Psoas muscle (tissue), 8 donors: ENCODE measurements around the gene LRG1. TPM values are rescaled to one million over a fixed set of nuclear protein-coding genes. Genes with fewer than 3 reads are reported as not detected.

Source experiments
- ATAC-seq, 4 donors: fragments of 200-7000 bp; cut with Tn5 transposase; one replicate each; pipeline ENCODE4 v1.9.1; 2020; ENCODE audit warnings: moderate library complexity in 3 of 4, mild to moderate bottlenecking in 2 of 4
- DNase-seq, 2 donors: peaks; one replicate each; pipeline ENCODE4 v3.0.0-alpha.2; 2020
- H3K27ac ChIP-seq: fragments of 200-600 bp; one replicate; pipeline ENCODE4 v1.8.0; 2022
- H3K27me3 ChIP-seq, 3 donors: fragments of 200-600 bp in 1 of 3; one replicate each; pipeline versions ENCODE4 v1.6.1 to v1.8.0; 2013 to 2022; ENCODE audit warnings: low read length in 2 of 3, mild to moderate bottlenecking in 2 of 3, moderate library complexity in 1 of 3; ENCODE audit not compliant: insufficient read depth in 3 of 3
- H3K36me3 ChIP-seq, 2 donors: fragments of 200-600 bp in 1 of 2; one replicate each; pipeline versions ENCODE4 v1.6.1 to v1.8.0; 2013 to 2022; ENCODE audit warnings: low read depth in 1 of 2, mild to moderate bottlenecking in 1 of 2, moderate library complexity in 1 of 2; ENCODE audit not compliant: insufficient read depth in 1 of 2
- H3K4me1 ChIP-seq: fragments of 200-600 bp; one replicate; pipeline ENCODE4 v1.8.0; 2022
- H3K4me3 ChIP-seq: fragments of 200-600 bp; one replicate; pipeline ENCODE4 v1.8.0; 2022; ENCODE audit warnings: mild to moderate bottlenecking
- H3K9me3 ChIP-seq: fragments of 200-600 bp; one replicate; pipeline ENCODE4 v1.8.0; 2022
- WGBS, 3 donors: extraction: QIAGEN DNeasy Blood & Tissue Kit; methylation state at CpG; one replicate each; pipeline versions ENCODE4 v1.1.6 to v1.1.7; 2013; 5-methylcytosine and 5-hydroxymethylcytosine counted together
- intact Hi-C, 2 donors: fragments of 100-400 bp; cut with DNase I; formaldehyde crosslinking; loops; one replicate each; pipeline versions ENCODE4 v1.11.0 to v1.14.2; 2022
- long read RNA-seq, 2 donors: library from polyadenylated mRNA; unstranded; transcript quantifications; one replicate each; pipeline ENCODE4 v2.0.0, GENCODE V29; 2021
- polyA plus RNA-seq, 3 donors: library from polyadenylated mRNA; stranded (reverse); fragments of 200-250 nt; gene quantifications; one replicate each; pipeline ENCODE4 v1.2.3, GENCODE V29; 2013
- total RNA-seq, 4 donors: library from RNA; stranded (reverse); fragmentation: NEBNext Ultra II Directional in 2 of 4; extraction: Animal tissue kit (Norgen Biotek cat#: 25700) in 2 of 4; gene quantifications; one replicate each; pipeline versions ENCODE4 v1.2.1 to v1.2.4, GENCODE V29; 2021 to 2023
- TF ChIP-seq, protein P1 (sequence below): fragments of 200-600 bp; IDR thresholded peaks from one replicate; pipeline ENCODE4 v1.8.0; 2022; ENCODE audit warnings: antibody characterized with exemption
- donor health status: healthy with polysubstance abuse.
- donor health status: DM: no; HTN: no; CAD: no; lungs with moderate emphysema.
- donor health status: Bipolar disorder and iron deficiency.
- donor health status: healthy.
- donor health status: DM: yes; HTN: yes; CAD: no.
- donor health status: DM: no; HTN: no; CAD: no.
- donor health status: DM: no; HTN: no; CAD: no.
- donor health status: DM: yes; HTN: yes; CAD: no.

Gene LRG1, protein sequence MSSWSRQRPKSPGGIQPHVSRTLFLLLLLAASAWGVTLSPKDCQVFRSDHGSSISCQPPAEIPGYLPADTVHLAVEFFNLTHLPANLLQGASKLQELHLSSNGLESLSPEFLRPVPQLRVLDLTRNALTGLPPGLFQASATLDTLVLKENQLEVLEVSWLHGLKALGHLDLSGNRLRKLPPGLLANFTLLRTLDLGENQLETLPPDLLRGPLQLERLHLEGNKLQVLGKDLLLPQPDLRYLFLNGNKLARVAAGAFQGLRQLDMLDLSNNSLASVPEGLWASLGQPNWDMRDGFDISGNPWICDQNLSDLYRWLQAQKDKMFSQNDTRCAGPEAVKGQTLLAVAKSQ
- total RNA-seq (1 to 10 TPM in 1 of 4 donors, under 1 TPM in 2, not detected in 1; 0.42 to 1.8 (median 0.53) TPM), polyA plus RNA-seq (under 1 TPM; 0.09 to 0.42 (median 0.15) TPM)
- long read RNA-seq, donor 1, partial matches to known transcripts, result 0 of 1 reads
- long read RNA-seq, donor 1, other reads (novel, unspliced or antisense), result 1 of 1 reads
- long read RNA-seq, donor 2, result 0 reads

DNA sequence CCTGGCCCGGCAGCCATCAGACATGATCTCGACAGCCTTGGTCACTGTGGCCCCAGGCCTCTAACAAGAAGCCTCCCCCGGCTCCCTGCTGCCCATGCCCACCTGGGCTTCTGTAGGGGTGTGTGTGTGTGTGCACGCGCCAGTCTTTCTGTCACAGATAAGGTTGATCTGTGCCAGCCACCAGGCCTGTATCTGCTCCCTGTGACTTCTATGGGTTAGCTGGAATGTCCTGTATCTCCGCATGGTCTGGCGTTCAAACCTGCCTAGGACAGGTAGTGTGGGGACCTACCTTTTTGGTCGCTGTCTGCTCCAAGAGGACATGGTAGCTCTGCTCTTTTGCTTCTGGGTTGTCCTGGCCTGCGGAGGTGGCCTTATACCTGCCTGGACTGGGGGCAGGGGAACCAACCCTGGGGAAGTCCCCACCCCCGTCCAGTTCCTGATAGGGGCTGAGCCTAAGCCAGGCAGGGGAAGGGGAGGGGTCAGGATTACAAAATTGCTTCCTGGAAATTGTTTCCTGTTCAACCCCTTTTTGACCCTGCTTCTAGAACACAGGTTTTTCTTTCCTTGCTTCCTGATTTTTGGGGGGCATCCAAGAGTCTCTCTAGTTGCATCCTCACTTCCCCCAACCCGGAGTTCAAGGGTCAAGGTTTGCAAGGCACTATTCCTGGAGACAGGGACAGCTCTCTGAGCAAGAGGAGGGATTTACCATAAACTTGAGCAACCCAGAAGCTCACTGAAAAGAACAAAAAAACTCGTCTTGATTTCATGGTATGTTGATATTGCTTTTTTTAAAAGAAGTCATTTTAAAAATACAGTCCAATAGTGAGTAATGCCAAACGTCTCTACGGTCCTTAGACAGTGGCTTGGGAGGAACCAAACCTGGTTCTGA lies at the start of gene LRG1:
Gene LRG1, minus strand, starts transcription at position 344 of the 889 bp plus-strand sequence. Its CDS starts 23 bp downstream, at position 321.
- Histone ChIP-seq H3K4me1 (peaks cover 28% of the 10 kb centered on the region), H3K27me3 (no peaks in the 10 kb centered on the region), H3K4me3 (no peak within 1 kb of the TSS), H3K27ac (no peak within 1 kb of the TSS), H3K36me3 (no peaks in the 10 kb centered on the region), H3K9me3 (peaks cover 4% of the 10 kb centered on the region)
- ATAC-seq (no peak), DNase-seq (no peak)
- 67 to 73% (median 71%) methylated on average over 14 of the region's 14 CpGs for WGBS, 3 donors
- TF ChIP-seq, protein P1, sequence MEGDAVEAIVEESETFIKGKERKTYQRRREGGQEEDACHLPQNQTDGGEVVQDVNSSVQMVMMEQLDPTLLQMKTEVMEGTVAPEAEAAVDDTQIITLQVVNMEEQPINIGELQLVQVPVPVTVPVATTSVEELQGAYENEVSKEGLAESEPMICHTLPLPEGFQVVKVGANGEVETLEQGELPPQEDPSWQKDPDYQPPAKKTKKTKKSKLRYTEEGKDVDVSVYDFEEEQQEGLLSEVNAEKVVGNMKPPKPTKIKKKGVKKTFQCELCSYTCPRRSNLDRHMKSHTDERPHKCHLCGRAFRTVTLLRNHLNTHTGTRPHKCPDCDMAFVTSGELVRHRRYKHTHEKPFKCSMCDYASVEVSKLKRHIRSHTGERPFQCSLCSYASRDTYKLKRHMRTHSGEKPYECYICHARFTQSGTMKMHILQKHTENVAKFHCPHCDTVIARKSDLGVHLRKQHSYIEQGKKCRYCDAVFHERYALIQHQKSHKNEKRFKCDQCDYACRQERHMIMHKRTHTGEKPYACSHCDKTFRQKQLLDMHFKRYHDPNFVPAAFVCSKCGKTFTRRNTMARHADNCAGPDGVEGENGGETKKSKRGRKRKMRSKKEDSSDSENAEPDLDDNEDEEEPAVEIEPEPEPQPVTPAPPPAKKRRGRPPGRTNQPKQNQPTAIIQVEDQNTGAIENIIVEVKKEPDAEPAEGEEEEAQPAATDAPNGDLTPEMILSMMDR, result no peak
- intact Hi-C loops, result loop anchor here in 1 of 2 donors (5.0 kb wide), 1 partner anchor 97 kb away; the partner anchor contains the start of gene TNFAIP8L1

DNA sequence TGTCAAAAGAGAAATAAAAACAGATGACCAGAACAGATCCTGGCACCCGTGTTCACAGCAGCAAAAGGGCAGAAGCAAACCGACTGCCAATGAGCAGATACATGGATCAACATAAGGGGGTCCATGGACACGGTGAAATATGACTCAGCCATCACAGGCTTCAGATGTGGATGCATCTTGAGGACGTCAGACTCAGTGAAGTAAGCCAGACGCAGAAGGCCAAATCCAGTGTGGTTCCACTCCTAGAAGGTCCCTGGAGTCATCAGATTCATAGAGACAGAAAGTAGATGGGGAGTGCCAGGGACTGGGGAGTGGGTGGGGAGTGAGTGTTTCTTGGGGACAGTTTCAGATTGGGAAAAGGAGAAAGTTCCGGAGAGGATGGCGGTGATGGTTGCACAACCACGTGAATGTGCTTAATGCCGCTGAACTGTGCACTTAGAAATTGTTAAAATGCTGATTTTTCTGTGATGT lies 48.5 kb upstream of the LRG1 start:
- intact Hi-C loops, result no loop called here
- 38 to 62% (median 45%) methylated on average over 9 of the region's 9 CpGs for WGBS, 3 donors
- Histone ChIP-seq H3K4me3 (no peak overlapping the region), H3K9me3 (no peaks in the 10 kb centered on the region), H3K27me3 (peaks cover 0 to 49% (median 12%) of the 10 kb centered on the region in 3 donors), H3K27ac (no peak overlapping the region), H3K4me1 (peaks cover 7% of the 10 kb centered on the region), H3K36me3 (no peaks in the 10 kb centered on the region)
- TF ChIP-seq, protein P1, result no peak
- no peak for ATAC-seq
- DNase-seq, result no peak

DNA sequence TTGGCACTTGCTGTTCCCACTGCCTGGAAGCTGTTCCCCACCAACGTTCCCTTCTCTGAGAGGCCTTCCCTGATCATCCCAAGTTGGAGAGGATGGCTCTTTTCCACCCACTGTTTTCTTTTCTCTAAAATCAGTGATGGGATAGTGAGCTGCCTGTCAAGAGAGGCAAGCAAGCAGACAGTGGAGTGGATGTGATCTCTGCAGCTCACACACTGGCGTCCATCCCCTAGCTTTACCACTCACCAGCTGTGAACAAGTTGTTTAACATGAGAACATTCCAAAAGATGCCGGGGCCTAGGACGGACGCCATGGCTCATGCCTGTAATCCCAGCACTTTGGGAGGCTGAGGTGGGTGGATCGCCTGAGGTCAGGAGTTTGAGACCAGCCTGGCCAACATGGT lies 47.7 kb upstream of the LRG1 start:
- peaks cover 7% of the 10 kb centered on the region for H3K4me1 ChIP-seq
- 74 to 83% (median 81%) methylated on average over 6 of the region's 6 CpGs for WGBS, 3 donors
- TF ChIP-seq, protein P1, result no peak
- intact Hi-C loops, result no loop called here
- H3K4me3 ChIP-seq, result no peak overlapping the region
- no peak for ATAC-seq
- H3K9me3 ChIP-seq, result no peaks in the 10 kb centered on the region
- no peaks in the 10 kb centered on the region for H3K36me3 ChIP-seq
- no peak for DNase-seq
- H3K27me3 ChIP-seq, result peaks cover 0 to 52% (median 12%) of the 10 kb centered on the region in 3 donors
- no peak overlapping the region for H3K27ac ChIP-seq

DNA sequence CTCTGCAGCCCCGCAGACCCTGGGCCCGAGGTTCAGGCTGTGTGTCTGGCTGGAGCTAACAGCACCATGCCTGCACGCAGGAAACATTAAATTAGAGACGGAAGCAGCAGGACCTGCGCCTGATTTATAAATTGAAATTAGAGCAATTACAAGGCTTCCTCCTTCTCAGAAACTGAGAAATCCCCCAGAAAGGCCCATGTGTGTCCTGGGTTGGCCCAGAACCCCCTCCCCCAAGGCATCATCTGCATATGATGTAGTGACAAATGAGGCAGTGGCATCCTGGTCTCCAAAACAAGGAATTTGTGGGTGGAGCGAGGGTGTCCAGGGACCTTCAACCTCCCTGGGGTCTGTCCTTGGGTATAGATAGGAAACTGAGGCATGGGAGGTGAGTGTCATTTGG lies 46.9 kb upstream of the LRG1 start:
- peaks cover 0 to 60% (median 10%) of the 10 kb centered on the region in 3 donors for H3K27me3 ChIP-seq
- peaks cover 7% of the 10 kb centered on the region for H3K4me1 ChIP-seq
- ATAC-seq, result no peak
- WGBS, 3 donors, result 81 to 87% (median 83%) methylated on average over 6 of the region's 6 CpGs
- no peaks in the 10 kb centered on the region for H3K9me3 ChIP-seq
- H3K27ac ChIP-seq, result no peak overlapping the region
- no peak for DNase-seq
- intact Hi-C loops, result no loop called here
- H3K4me3 ChIP-seq, result no peak overlapping the region
- TF ChIP-seq, protein P1, result no peak
- no peaks in the 10 kb centered on the region for H3K36me3 ChIP-seq
